Superior temporal gyrus (tissue), 1 donor: ENCODE data around the gene C10orf90.

Experiments
- DNase-seq: peaks from one replicate; pipeline ENCODE4 v3.0.0-alpha.2; 2016; ENCODE audit errors: extremely low spot score

C10orf90 gene

GRCh38 chr10:126538439-126539135 lies 131.9 kb downstream of the C10orf90 start:
- DNase-seq, result no peak

GRCh38 chr10:126536656-126537055 lies 133.8 kb downstream of the C10orf90 start:
- DNase-seq, result no peak

- no peak for DNase-seq
Measured at GRCh38 chr10:126536148-126536547, 134.3 kb downstream of the C10orf90 start.

GRCh38 chr10:126533644-126534043 lies 136.8 kb downstream of the C10orf90 start:
- DNase-seq, result no peak

GRCh38 chr10:126528315-126528835 lies 142.1 kb downstream of the C10orf90 start:
- no peak for DNase-seq

- DNase-seq, result no peak
Measured at GRCh38 chr10:126527645-126528314, 142.7 kb downstream of the C10orf90 start.

DNA sequence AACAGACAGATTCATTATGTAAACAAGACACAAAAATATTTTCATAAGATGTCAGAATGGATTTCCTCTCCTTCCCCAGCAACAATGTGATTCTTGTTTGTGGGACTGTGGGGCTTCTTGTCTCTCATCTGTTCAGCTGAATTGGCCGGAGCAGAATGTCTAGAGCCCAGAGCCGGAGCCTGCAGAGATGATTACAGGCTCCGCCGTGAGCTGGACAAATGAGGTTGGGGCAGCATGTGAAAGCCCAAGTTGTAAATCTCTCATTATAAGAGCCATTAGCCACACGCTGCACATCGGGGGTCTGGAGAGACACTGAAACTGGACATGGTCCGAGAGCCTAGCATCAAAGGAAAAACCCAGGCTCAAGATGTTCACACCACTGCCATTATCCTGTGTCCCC lies 145.2 kb downstream of the C10orf90 start:
- peak; percentile 74 for DNase-seq

DNA sequence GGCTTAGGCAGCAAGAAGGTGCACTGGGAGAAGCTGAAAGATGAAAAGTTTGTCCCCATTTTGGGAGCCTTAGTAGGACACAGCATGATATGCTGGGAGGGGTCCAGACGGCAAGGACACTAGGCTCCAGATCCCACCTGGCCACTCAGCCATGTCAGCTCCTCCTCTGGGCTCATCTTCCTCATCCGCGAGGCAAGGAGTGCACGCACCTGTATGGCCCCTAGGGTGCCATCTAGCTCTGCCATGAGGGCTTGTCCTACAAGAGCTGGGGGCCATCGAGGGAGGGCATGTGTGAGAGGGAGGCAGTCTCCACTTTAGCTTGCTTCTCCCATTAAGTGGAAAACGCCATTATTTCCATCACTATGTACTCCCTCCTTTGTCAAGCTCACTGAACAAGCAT lies 146.0 kb downstream of the C10orf90 start:
- no peak for DNase-seq

DNA sequence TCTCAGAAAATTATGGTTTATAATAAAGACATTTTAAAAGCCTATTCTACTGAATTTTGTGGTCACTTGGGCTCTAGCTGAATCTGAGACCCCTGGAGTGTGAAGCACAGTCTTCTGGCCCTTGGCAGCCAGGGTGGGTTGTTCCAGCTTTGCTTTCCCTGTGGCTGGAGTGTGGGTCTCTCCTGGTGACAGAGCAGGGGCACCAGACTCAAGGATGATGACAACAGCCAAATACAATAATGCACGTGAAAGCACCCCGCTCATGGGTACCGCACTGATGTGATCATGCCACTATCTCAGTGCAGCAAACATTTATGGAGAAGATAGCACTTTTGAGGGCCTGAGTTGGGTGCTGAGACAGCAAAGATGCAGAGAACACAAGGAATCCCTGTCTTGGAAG lies 147.4 kb downstream of the C10orf90 start:
- DNase-seq, result no peak

DNA sequence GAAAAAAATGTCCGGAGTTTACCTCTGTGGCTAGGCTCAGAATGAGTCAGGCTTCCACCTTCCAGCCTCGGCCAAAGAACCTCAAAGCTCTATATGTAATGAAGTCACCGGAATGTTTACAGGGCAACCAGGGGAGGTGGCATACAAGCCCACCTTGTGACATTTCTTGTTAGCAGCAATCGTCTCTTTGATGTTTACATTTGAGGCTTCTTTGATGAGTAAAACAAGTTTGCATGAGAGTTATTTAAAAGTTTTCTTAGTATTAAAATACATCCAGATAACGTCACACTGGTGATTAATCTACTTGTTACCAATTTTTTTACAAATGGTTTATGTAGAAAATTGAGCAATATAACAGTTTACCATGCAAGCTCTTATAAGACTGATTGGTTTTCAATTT lies 149.1 kb downstream of the C10orf90 start:
- DNase-seq, result no peak

- DNase-seq, result no peak
Measured at GRCh38 chr10:126520751-126521317, 149.7 kb downstream of the C10orf90 start.

DNA sequence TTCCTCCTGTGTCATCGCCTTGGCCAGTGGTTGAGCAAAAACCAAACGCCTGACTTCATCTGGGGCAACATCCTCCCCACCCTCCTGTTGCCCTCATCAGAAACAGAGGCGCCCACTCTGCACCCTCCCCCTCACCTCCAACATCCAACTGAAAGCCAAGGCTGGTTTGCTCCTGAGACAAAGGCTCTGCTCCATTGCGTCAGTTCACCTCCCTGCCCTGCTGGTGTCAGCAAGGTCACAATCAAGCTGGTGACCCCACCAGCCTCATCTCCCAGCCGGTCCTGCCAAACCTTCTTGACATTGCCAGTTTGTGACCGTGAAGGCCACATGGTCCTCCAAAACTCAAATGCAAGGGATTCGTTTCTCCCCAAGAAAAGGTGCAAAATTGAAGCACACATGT lies 150.5 kb downstream of the C10orf90 start:
- DNase-seq, result no peak

DNA sequence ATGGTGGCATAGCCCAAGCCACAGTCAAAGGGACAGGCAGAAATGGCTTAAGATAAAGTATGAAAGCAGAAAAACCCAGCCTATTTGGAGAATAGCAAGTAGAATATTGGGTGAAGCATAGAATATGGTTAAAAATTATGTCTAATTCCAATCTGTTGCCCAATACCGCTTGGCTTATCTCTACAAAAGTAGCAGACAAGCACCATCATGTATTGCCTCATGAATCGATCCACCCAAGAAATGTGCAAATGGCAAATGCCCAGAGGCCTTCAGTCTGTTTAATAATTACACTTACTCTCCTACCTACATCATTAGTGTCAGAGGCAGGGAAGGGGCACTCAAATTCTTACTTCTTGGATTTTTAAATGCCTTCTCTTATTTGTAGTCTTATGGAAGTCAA lies 151.3 kb downstream of the C10orf90 start:
- DNase-seq, result no peak

DNA sequence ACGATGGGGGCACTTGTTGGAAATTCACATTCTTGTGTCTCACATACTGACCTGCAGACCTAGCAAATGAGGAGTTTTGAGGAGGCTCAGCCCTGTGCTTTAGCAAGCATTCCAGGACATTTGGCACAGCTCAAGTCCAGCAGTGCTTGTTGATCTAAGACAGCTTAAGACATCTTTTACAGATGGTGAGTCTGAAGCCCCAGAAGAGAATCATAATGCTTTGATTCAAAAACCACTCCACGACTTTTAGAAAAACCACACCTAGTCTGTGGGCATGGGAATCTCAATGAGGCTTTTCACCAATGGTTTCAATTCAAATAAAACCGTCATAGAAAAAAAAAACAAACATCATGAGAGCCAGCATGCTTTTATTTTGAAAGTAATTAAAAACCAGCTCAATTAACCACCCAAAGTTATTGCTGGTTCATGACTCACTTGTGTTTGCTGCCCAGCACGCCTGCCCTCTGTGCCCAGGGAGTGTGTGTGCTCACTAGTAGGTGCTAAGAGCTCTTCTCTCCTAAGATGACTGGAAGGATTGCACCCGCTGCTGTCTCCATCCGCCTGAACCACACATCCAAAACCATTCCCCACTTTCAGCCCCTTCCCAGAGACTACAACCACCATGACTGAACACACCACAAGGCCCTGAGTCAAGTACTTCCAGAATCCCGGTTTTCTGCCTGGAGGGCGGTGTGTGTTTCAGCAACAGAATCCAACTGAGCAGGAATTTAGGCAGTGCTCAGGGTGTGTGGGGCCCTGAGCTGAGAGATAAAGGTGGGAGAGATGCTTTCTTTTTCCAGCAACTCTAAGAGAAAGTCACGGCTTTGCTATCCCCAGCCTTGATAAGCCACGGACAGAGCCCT lies 152.0 kb downstream of the C10orf90 start:
- DNase-seq, result no peak

- no peak for DNase-seq
Measured at GRCh38 chr10:126516515-126516914, 154.0 kb downstream of the C10orf90 start.

GRCh38 chr10:126511917-126512479 lies 158.5 kb downstream of the C10orf90 start:
- no peak for DNase-seq

DNA sequence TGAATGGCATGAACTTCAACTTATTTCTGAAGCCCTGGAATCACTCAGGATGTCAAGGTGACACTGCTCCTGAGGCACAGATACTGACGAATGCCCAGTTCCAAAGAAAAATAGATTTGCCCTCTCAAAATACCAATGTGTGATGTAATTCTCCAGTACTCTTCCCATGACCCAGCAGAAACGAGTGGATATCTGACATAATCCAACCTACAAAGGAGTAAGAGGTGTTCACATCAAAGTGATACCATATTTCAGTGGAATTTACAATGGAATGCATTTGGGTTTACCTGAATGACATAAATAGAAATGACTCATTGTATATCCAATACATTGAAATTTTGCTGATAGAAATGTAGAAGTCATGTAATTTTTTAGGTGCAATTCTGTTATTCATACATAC lies 161.3 kb downstream of the C10orf90 start:
- DNase-seq, result no peak

GRCh38 chr10:126508535-126509040 lies 161.9 kb downstream of the C10orf90 start:
- DNase-seq, result no peak

- DNase-seq, result no peak
Measured at GRCh38 chr10:126504761-126505112, 165.8 kb downstream of the C10orf90 start.

DNA sequence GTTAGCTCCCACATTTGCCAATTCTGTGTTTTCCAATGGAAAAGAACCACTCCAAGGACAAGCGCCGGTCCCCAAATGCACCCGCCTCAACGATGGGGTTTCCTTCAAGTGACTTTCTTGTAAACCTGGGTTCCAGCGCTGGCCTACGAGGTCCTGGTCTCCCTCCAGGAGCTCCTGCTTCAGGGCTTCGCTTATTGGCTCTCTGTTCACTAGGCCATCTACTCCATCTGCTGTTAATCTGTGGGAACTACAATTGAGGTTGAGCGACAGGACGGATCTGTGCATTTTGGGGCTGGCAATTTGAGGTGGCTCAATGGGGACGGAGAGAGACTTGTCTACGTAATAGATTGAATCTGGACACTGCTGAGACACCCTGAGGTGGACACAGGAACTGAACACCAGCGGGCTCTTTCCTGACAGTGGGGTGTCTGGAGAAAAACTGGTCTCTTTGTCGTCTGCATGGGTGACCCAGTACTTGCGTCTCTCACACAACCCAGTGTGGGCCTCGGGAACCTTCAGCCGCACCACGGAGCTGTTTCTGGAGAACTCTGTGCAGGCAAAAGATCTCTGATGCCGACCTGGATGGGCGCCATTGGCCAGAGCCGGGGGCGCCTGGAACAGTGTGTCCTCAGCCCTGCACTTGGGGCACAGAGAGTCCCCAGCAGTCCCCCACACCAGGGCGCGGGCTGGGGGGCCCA lies 166.3 kb downstream of the C10orf90 start:
- DNase-seq, result peak; percentile 79
